HL-60 (cell line): ENCODE measurements around the gene CHML.
A peak's percentile ranks its signal among the peaks of the same experiment; 100 is the strongest.

Experiments used
- DNase-seq, 2 experiments: peaks; one replicate each; pipeline ENCODE4 v3.0.0-alpha.2; 2010 to 2020; ENCODE audit warnings: low read depth in 1 of 2, low spot score in 1 of 2
- H3K27ac ChIP-seq: fragments of 250-450 bp; sonication (Bioruptor Pico); replicated peaks from 2 replicates; pipeline ENCODE4 v1.5.1; 2020; ENCODE audit warnings: mild to moderate bottlenecking, moderate library complexity
- H3K27me3 ChIP-seq: fragments of 250-450 bp; sonication (Bioruptor Pico); 2 replicates; pipeline ENCODE4 v1.5.1; 2021; ENCODE audit warnings: mild to moderate bottlenecking, moderate library complexity; ENCODE audit not compliant: insufficient read depth, poor library complexity, severe bottlenecking
- H3K4me3 ChIP-seq: replicated peaks from 2 replicates; pipeline ENCODE4 v1.5.1; 2011; ENCODE audit warnings: mild to moderate bottlenecking, control low read depth, low read length; ENCODE audit not compliant: insufficient read depth
- CTCF ChIP-seq: IDR thresholded peaks from one replicate; pipeline ENCODE4 v1.5.1; 2011; ENCODE audit warnings: low read length, control low read depth, inconsistent platforms; ENCODE audit not compliant: insufficient read depth
- GABPA ChIP-seq: IDR thresholded peaks from 2 replicates; pipeline ENCODE4 v1.6.1; 2012; ENCODE audit warnings: low read depth
- POLR2AphosphoS5 ChIP-seq: IDR thresholded peaks from 2 replicates; pipeline ENCODE4 v1.6.1; 2012; ENCODE audit warnings: low read depth
- REST ChIP-seq: IDR thresholded peaks from 2 replicates; pipeline ENCODE4 v1.6.1; 2012; ENCODE audit warnings: low read depth; ENCODE audit not compliant: insufficient replicate concordance
- SPI1 ChIP-seq: IDR thresholded peaks from 2 replicates; pipeline ENCODE4 v1.6.1; 2012; ENCODE audit warnings: low read depth, mild to moderate bottlenecking, borderline replicate concordance

Gene CHML

GRCh38 chr1:241607497-241607896 is 32.7 kb downstream of the CHML start:
- H3K4me3 ChIP-seq = no peak overlapping the region
- TF ChIP-seq POLR2AphosphoS5 (no peak), REST (no peak), GABPA (no peak)
- H3K27me3 ChIP-seq = no peaks in the 10 kb centered on the region
- no peak overlapping the region for H3K27ac ChIP-seq
- no peak for DNase-seq

GRCh38 chr1:241606544-241606943 is 33.6 kb downstream of the CHML start:
- no peak overlapping the region for H3K27ac ChIP-seq
- DNase-seq = no peak
- no peak for TF ChIP-seq POLR2AphosphoS5
- TF ChIP-seq REST = no peak
- no peak for TF ChIP-seq SPI1
- no peak for TF ChIP-seq CTCF
- no peak for TF ChIP-seq GABPA
- H3K27me3 ChIP-seq = no peaks in the 10 kb centered on the region
- H3K4me3 ChIP-seq = no peak overlapping the region

GRCh38 chr1:241605146-241605805 is 34.9 kb downstream of the CHML start:
- no peak overlapping the region for H3K4me3 ChIP-seq
- no peak for DNase-seq
- no peaks in the 10 kb centered on the region for H3K27me3 ChIP-seq
- TF ChIP-seq CTCF (peak; percentile 9), SPI1 (no peak)
- no peak overlapping the region for H3K27ac ChIP-seq

GRCh38 chr1:241603731-241604245 is 36.4 kb downstream of the CHML start:
- TF ChIP-seq SPI1 (no peak), REST (no peak), CTCF (no peak), POLR2AphosphoS5 (no peak), GABPA (no peak)
- H3K27me3 ChIP-seq = no peaks in the 10 kb centered on the region
- no peak overlapping the region for H3K4me3 ChIP-seq
- DNase-seq = no peak
- no peak overlapping the region for H3K27ac ChIP-seq
